ENCODE data around the gene EEF2K. TPM values are rescaled to one million over a fixed set of nuclear protein-coding genes. Genes with fewer than 3 reads are reported as not detected.
A peak's percentile ranks its signal among the peaks of the same experiment; 100 is the strongest.

Gene EEF2K
- total and polyA plus RNA-seq, 2 of the 13 experiments (the other 11 are each of a cell fraction or from before 2014, with no cell fraction given): 22.0 to 23.8 TPM

DNA sequence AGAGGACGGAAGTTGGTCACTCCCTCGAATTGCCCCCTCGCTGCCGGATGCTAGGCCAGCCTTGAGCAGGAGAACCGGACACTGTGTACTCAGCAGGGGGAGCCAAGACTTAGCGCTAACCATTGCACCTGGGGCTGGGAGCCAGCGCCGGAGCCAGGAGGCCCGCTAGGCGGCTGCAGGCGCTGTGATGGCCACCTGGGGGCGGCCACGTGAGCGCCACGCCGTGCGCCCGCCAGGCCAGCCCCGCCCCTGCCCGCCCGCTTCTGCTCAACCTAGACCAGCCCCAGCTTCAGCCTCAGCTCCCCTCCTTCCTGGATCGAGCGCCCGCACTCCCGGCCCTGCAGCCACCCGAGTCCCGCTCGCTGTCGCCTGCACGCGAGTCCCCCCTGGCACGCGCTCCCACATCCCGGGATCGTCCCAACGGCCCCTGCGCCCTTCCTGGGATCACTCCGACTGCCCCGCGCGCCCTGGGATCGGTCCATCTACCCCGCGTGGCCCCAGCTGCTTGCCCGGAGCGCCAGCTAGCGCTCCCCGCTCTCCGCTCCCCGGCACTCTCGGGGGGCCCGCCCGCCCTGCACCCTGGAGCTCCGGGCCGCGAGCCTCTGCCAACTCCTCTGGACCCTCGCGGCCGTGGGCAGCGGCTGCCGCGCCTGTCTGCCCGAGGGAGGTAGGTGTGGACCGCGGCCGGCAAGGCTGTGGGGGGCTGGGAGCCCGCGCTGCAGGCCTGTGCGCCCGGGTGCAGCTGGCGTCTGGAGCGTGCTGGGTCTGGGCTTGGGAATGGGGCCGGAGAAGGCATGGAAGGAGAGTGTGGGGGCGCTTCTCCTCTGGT is at the start of gene EEF2K (continued):
- TF ChIP-seq GMEB1 (CRISPR knock-in tag; IDR thresholded peaks at IDR 0.05; ENCODE audit: borderline replicate concordance) (peak; percentile 88), ZNF496 (CRISPR knock-in tag; IDR thresholded peaks at IDR 0.05; ENCODE audit: insufficient replicate concordance) (no peak), ZNF484 (CRISPR knock-in tag; IDR thresholded peaks at IDR 0.05; ENCODE audit: borderline replicate concordance, low read depth) (no peak), ZNF589 (CRISPR knock-in tag; conservative IDR thresholded peaks at IDR 0.05) (peak; percentile 31; the same call in 1 of the 2 replicates), CEBPZ (IDR thresholded peaks at IDR 0.05; ENCODE audit: low read length) (no peak), ZNF841 (CRISPR knock-in tag; IDR thresholded peaks at IDR 0.05; ENCODE audit: borderline replicate concordance) (no peak), MEIS2 (CRISPR knock-in tag; IDR thresholded peaks at IDR 0.05) (peak; percentile 97), MAFF (IDR thresholded peaks at IDR 0.05; ENCODE audit: low read depth, low read length) (peak; percentile 4; the same call in 1 of the 2 replicates), ZNF569 (CRISPR knock-in tag; IDR thresholded peaks at IDR 0.05; ENCODE audit: borderline replicate concordance) (peak; percentile 82; the same call in 1 of the 2 replicates), ZNF280B (CRISPR knock-in tag; IDR thresholded peaks at IDR 0.05; ENCODE audit: borderline replicate concordance) (peak; percentile 91), ZBTB21 (CRISPR knock-in tag; IDR thresholded peaks at IDR 0.05) (peak; percentile 38; the same call in 1 of the 2 replicates), SMARCE1 (IDR thresholded peaks at IDR 0.05; ENCODE audit: borderline replicate concordance) (no peak), ZNF614 (CRISPR knock-in tag; IDR thresholded peaks at IDR 0.05; ENCODE audit: borderline replicate concordance) (peak; percentile 92; the same call in 1 of the 2 replicates), CHCHD3 (CRISPR knock-in tag; IDR thresholded peaks at IDR 0.05) (peak; percentile 87), ZSCAN29 (CRISPR knock-in tag; conservative IDR thresholded peaks at IDR 0.05) (no peak), NFE2L2 (IDR thresholded peaks at IDR 0.05; ENCODE audit: low read length) (no peak), MTA1 (CRISPR knock-in tag; IDR thresholded peaks at IDR 0.05; ENCODE audit: borderline replicate concordance) (peak; percentile 94; the same call in 1 of the 2 replicates), ZNF530 (CRISPR knock-in tag; IDR thresholded peaks at IDR 0.05; ENCODE audit: low read depth) (no peak), ZNF576 (CRISPR knock-in tag; IDR thresholded peaks at IDR 0.05) (no peak), CBX5 (CRISPR knock-in tag; IDR thresholded peaks at IDR 0.05; ENCODE audit: borderline replicate concordance) (peak; percentile 98)

Data from HepG2 (cell line).